Measurements from ENCODE around the gene EFCAB7. TPM values are rescaled to one million over a fixed set of nuclear protein-coding genes. Genes with fewer than 3 reads are reported as not detected.

The EFCAB7 gene
- total RNA-seq, 1 experiment from 2014 or later, result 7.6 TPM

DNA sequence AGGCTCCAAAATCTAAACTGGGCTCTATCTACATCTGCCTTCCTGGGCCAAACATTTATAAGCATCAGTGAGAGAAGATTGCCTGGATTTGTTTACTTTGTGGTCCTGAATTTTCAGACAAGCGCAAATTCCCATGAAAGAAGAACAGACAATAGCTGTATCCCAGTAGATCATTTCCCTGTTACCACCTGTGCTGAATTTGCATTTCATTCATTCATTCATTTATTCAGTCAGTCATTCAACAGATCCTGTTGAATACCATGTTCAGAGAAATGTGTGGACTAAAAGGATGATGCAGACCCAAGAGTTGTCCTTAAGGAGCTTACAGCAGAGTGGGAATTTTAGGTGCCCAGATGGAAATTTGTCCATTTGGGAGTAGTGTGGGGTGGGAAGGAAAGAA lies 72.1 kb downstream of the EFCAB7 start:
- in situ Hi-C loops (cut with HindIII; ENCODE audit: low sequenced_read_pairs), result no loop called here
- no peak for DNase-seq (ENCODE audit: low spot score)

DNA sequence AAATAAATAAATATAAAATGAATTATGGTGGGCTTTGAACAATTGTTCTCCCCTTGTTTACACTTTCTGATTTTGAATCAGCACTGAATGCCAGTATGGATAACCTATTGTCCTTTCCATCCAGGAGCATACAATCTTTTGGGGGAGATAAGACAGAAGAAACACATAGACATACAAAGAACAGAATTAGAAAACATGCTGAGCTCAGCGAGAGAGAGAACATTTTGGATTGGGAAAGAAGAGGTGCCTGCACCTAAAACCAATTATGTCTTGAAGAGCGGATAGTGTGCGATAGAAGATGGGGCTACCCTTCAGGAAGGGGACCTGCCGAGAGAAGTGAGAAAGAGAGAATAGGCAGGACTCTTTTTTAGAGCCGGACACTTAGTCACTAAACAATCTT lies 76.5 kb downstream of the EFCAB7 start:
- DNase-seq (ENCODE audit: low spot score), result no peak
- in situ Hi-C loops (cut with HindIII; ENCODE audit: low sequenced_read_pairs), result no loop called here

DNA sequence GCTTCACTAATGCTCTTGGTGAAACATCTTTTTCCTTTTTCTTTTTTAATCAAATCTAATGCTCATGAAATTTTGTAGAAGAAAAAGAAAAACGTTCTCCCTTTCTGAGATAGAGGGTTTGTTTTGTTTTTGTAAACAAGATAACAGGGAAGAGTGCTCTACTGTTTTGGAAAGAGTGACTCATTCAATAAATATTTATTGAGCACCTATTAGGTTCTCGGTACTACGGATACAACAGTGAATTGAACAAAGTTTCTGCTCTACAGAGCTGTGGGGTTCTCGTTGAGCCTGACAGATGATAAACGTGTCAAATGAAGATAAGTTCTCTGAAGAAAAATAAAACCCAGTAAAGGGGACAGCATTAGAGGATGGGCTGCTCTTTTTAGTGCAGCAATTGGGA lies 76.9 kb downstream of the EFCAB7 start:
- no peak for DNase-seq (ENCODE audit: low spot score)
- in situ Hi-C loops (cut with HindIII; ENCODE audit: low sequenced_read_pairs), result no loop called here

DNA sequence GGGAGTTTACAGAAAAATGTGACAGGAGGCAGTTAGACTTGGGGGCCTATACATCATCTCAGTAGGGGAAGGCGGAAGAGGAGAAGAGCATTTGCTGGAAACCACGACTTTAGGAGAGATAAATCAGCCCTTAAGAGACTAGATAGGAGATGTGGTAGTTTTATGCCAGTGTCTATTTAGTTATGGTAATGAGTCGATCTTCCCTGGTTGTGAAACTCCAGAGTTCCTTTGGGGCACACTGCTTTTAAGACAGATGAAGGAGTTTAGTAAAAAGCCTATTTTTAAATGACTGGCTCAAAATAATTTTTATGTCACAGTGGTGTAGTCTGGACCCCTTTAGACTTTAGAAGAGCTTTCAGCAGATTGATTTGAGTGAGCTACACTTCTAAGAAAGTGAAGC lies 77.7 kb downstream of the EFCAB7 start:
- no peak for DNase-seq (ENCODE audit: low spot score)
- in situ Hi-C loops (cut with HindIII; ENCODE audit: low sequenced_read_pairs), result no loop called here

DNA sequence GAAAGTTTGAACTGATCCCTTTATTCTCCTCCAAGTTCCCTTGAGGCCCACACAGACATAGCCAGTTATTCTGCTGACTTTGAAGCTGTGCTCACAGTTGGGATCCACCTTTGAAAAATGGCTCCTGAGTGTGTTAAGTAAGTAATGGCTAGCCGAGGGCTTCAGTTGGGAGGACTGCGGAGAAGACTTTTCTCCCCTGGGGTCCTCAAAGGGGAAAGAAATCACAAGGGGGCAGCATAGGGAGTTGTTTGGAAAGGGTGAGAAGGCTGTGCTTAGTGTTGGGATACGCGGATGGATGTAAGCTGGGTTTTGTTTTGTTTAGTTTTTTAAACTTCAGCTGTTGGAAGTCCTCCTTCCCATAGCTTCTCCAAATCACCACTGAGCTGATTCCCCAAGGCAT lies 78.1 kb downstream of the EFCAB7 start:
- in situ Hi-C loops (cut with HindIII; ENCODE audit: low sequenced_read_pairs), result no loop called here
- DNase-seq (ENCODE audit: low spot score), result no peak

DNA sequence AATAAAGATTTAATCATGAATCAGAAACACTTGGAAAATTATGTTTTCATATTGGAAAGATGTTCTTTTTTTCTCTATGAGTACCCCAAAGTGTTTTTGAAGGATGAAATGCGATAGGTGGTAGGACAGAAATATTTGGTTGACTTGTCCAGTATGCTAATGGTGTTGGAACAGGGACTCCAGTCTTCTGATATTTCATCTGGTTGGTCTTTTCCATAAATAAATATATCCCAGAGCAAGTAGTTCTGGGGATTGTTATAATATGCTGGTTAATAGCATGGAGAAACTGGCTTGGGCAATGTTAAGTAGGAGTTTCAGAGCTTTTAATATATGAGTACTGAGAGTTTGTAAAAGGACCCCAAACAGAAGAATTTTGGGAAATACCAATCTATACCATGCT lies 78.6 kb downstream of the EFCAB7 start:
- in situ Hi-C loops (cut with HindIII; ENCODE audit: low sequenced_read_pairs), result no loop called here
- no peak for DNase-seq (ENCODE audit: low spot score)

DNA sequence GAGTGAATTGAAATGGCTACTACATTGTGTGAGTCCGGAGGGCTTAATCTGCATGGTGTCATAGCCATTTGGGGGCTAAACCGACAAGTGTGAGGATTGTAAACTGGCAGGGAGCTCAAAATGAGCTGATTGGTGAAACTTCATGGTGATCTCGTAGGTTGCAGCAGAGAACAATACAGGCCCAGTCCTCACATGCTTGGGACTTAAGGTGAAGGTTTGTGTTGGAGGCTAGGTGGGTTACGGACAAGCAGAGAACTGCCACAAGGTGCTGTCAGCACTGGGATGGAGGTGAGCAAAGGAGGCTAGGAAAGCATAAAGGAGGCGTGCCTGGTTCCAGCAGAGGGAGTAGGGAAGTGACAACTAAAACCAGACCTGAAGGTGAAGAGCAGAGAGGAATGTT lies 79.3 kb downstream of the EFCAB7 start:
- in situ Hi-C loops (cut with HindIII; ENCODE audit: low sequenced_read_pairs), result no loop called here
- no peak for DNase-seq (ENCODE audit: low spot score)

DNA sequence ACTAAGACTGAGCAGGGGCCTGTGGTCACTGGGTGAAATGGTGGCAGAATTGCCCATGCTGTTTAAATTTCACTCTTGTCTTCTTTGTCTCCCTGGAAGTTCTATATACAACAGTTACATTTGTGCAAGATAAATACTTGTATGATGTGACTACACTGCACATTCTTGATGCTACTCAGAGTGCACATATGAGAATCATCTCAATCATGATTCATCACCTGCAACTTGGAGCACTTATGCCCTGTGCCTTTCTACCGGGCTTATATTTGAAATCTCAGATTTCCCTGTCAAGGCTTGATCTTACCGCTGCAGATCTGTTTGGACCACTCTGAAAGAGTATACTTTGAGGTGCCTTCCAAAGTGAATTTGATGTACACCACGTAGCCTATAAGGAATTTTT lies 80.5 kb downstream of the EFCAB7 start:
- no peak for DNase-seq (ENCODE audit: low spot score)
- in situ Hi-C loops (cut with HindIII; ENCODE audit: low sequenced_read_pairs), result no loop called here

DNA sequence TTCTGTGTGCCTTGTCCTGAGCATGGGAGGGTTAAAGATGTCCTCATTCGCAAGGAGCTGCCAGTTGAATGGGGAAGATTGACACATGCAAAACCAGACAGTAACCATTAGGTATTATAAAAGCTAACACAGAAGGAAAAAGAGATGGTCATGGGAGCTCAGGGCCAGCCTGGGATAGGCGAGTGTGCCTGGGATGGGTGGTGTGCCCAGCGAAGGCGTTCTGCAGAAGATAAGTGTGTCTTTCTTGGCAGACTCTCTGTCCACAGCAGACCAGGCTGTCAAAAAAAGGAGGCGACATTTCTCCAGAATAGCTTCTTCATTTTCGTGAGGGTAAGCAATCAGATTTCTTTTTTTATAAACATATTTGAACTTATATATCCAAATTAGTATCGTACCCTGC lies 84.0 kb downstream of the EFCAB7 start:
- in situ Hi-C loops (cut with HindIII; ENCODE audit: low sequenced_read_pairs), result no loop called here
- DNase-seq (ENCODE audit: low spot score), result no peak

DNA sequence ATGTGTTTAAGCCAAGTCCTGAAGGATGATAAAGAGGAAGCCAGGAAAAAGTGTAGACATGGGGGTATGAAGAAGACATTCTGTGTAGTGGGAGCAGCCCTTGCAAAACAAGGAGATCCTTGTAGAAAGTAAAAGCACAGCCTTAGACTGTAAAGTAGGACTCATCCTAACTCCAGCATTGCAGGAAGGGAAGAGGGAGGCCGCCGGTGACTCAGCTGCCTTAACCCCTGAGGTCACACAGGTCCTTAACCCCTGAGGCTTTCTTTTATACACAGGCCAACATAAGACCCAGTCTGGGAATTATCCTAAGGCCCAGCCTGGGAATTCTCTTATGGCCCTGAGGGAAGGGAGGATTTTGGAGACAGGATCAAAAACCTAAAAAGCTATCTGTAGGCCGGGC lies 87.9 kb downstream of the EFCAB7 start:
- in situ Hi-C loops (cut with HindIII; ENCODE audit: low sequenced_read_pairs), result no loop called here
- no peak for DNase-seq (ENCODE audit: low spot score)

DNA sequence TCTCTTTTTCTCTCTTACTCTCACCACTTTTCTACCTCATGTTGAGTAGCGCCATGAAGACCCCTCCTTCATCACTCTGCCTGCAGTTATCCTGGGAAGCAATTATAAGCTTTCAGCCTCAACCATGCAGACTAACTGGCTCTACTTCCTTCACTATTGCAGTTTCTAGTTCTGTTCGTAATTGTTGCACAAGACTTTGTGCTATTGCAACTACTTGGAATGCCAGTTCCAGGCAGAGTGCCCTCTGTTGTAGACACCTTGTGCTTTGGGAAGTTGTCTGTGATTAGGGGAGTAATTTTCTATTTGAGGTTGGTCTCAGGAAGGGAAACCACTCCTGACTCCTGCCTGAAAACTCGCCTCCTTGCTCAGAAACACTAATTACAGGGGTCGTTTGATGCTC lies 89.2 kb downstream of the EFCAB7 start:
- DNase-seq (ENCODE audit: low spot score), result no peak
- in situ Hi-C loops (cut with HindIII; ENCODE audit: low sequenced_read_pairs), result no loop called here

DNA sequence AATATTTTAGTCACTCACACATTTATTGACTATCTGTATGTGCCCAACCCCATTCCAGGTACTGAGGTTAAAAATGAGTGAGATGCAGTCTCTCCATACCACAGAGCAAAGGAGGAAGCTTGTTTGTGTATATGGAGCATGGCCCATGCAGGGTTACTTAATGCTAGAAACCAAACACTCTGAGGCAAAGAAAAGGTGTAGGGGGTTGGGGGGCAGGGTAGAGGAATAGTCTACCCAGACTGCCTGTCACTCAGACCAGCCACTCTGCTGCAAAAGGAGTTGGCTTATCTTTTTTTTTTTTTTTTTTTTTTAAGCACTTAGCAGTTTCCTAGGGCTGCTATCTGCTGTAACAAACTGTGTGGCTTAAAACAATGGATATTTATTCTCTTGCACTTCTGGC lies 89.6 kb downstream of the EFCAB7 start:
- in situ Hi-C loops (cut with HindIII; ENCODE audit: low sequenced_read_pairs), result no loop called here
- no peak for DNase-seq (ENCODE audit: low spot score)

DNA sequence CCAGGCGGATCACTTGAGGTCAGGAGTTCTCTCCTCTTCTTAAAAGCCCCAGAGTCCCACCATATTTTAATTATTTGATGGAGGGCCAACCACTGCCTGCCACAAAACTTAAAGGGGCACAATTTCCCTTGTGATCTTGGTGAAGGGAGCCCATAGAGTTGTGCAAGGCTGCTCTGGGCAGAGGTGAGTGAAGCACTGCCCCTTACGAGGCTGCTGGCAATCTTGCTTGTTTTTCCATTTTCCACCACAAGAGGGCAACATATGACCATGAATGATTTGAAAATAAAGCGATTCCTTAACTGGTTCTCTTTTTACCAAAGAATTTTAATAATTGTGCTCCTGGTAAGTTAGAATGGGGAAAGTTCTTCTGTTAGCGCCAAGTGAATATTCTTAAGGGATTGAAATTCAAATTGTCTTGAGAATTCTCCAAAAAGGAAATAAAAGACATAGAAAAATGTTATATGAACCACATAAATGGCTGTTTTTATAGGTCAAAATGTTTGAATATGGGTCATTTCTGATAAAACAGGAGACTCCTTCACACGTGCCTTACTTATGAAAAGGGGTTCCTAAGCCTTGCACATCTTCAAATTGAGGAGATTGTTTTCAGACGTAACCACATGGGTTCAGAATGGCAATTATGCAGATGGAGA lies 92.6 kb downstream of the EFCAB7 start:
- in situ Hi-C loops (cut with HindIII; ENCODE audit: low sequenced_read_pairs), result no loop called here

DNA sequence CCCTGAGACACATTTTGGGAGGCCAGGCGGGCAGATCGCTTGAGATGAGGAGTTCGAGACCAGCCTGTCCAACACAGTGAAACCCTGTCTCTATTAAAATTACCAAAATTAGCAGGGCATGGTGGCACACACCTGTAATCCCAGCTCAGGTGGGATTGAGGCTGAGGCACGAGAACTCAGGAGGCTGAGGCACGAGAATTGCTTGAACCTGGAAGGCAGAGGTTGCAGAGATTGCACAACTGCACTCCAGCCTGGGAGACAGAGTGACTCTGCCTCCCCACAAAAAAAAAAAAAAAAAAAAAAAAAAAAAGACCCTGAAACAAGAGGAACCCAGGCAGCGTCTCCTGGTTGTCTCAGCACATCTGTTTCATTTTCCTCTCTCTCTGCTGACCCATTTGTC lies 94.1 kb downstream of the EFCAB7 start:
- no peak for DNase-seq (ENCODE audit: low spot score)
- in situ Hi-C loops (cut with HindIII; ENCODE audit: low sequenced_read_pairs), result no loop called here

More for the DNA sequence above, 92.6 kb downstream of the EFCAB7 start:
- peak; percentile 87 for DNase-seq (ENCODE audit: low spot score)

DNA sequence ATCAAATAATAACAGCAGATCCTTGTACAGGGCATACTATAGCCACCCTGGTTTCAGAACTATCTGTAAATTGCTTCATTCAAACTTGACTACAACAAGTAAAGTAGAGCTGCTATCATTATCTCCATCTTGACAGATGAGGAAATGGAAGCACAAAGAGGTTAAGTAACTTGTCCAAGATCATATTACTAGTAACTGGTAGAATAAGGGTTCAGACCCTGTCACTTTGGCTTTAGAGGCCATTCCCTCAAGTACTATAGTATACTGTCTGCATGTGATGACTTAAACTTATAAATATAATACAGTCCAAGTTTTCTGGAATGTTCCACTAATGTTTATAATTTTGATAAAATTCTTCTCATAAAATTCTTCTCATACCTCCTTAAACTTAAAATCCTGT lies 94.7 kb downstream of the EFCAB7 start:
- DNase-seq (ENCODE audit: low spot score), result no peak
- in situ Hi-C loops (cut with HindIII; ENCODE audit: low sequenced_read_pairs), result no loop called here

DNA sequence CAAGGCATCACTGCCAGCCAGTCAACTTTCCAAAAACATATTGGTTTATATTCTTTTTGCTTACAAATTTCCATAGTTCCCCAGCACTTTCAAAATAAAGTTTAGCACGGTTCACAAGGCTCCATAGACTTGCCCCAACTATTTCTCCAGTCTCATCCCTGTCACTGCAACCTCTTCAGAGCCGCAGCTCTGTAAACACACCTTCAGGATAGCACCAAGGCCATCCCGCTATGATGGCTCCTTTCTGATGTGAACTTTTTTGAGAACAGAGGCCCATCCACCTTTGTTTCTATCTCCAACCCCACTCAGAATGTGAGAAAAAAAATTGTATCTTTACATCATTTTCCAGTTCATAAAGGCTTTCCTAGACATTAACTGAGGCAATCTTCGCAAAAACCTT lies 96.2 kb downstream of the EFCAB7 start:
- in situ Hi-C loops (cut with HindIII; ENCODE audit: low sequenced_read_pairs), result no loop called here

DNA sequence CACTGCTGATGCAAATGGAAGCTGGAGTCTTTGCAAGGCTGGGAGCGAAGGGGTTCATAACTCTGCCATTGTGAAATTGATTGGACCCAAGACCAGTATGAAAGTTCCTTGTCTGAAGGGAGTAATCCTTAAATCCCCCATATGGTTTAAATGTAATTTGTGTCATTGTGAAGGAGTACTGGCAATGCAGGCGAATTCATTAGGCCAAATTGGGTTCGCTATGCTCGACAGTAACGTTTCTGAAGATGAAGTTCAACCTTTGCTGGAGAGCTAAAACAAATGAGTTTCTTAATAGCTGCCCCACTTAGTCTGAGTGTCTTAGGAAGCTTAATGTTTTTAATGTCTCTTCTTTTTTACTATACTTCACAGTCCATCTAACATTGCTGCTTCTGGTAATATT lies 97.3 kb downstream of the EFCAB7 start:
- in situ Hi-C loops (cut with HindIII; ENCODE audit: low sequenced_read_pairs), result no loop called here
- no peak for DNase-seq (ENCODE audit: low spot score)

More for the DNA sequence above, 96.2 kb downstream of the EFCAB7 start:
- no peak for DNase-seq (ENCODE audit: low spot score)

DNA sequence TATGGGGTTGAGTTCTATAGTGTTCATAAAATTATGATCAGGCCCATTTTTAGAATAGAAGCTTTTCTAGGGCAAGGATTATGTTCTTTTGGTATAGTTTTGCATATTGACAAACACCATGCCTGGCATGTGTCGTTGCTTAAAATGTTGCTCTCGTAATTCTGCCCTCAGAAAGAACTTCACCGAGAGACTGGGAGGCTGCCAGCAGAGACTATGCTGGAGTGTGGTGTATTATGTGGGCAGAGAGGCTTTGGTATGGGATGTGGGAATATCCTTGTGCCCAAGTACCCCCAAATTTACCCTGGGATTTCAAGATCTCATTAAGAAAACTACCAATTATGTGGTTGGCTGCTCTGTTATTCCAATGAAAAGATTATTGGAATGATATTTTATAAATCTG lies 97.8 kb downstream of the EFCAB7 start:
- in situ Hi-C loops (cut with HindIII; ENCODE audit: low sequenced_read_pairs), result no loop called here
- DNase-seq (ENCODE audit: low spot score), result peak; percentile 55

DNA sequence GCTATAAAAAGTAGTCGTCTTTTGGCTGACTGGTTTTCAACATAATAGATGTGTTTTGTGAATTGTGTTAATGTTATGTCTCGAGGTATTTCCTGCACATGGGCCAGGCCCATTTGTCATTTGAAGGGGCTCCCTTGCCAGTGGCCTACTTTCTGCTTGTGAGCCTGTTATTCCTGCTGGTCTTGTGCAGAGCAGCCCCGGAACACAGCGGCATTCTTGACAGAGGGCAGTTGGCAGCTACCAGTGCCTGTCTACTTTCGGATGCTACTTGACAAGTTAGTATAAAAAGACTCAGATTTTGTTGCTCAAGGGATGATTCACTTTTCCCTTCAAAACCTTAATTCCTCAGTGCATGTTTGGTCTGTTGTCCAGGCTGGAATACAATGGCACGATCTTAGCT lies 98.4 kb downstream of the EFCAB7 start:
- in situ Hi-C loops (cut with HindIII; ENCODE audit: low sequenced_read_pairs), result no loop called here

More for the DNA sequence above, 98.4 kb downstream of the EFCAB7 start:
- DNase-seq (ENCODE audit: low spot score), result peak; percentile 89
